Measurements from ENCODE around the gene PARP9. TPM values are rescaled to one million over a fixed set of nuclear protein-coding genes. Genes with fewer than 3 reads are reported as not detected.

PARP9 gene
- total and polyA plus RNA-seq, 4 donors = 13.1 to 19.8 (median 15.6) TPM

DNA sequence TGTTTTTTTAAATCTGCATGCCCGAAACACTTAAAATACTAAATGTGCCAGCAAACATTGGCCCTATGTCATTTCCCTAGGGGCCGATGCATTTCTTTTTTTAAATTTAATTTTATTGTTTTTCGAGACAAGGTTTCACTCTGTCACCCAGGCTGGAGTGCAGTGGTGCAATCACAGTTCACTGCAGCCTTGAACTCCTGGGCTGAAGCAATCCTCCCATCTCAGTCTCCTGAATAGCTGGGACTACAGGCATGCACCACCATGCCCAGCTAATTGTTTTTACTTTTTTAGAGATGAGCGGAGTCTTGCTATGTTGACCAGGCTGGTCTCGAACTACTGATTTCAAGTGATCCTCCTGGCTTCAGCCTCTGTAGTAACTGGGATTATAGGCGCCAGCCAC, 5.5 kb downstream of the PARP9 start:
- Histone ChIP-seq H3K27me3 (ENCODE audit: control insufficient read depth, insufficient read depth, low read length) (no peaks in the 10 kb centered on the region), H3K4me3 (ENCODE audit: low read depth, low read length) (no peak overlapping the region)
- no peak for DNase-seq (ENCODE audit: low read depth in 4 of 6, low spot score in 6 of 6)

DNA sequence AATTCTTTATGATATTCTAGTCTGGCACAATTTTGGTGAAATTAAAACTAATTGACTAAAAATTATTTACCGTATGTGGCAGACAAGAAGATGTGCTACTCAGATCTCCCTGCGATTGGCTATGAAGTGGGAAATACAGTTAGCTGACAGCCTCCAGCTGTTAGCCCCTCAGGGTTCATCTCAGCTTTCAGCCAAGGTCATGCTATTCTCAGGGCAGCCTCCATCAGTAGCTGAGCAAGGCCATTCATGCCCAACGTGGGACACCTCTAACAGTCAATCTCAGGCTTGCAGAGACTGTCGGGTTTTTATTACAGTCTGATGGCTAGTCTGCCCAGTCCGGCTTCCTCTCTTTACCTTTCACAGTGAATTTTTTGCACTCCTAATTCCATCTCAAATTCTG, 6.7 kb downstream of the PARP9 start:
- Histone ChIP-seq H3K27ac (ENCODE audit: low read depth, low read length) (no peak overlapping the region), H3K4me1 (ENCODE audit: control insufficient read depth, insufficient read depth, low read length) (no peaks in the 10 kb centered on the region), H3K9me3 (ENCODE audit: control insufficient read depth, insufficient read depth, low read length) (no peaks in the 10 kb centered on the region), H3K36me3 (ENCODE audit: control insufficient read depth, insufficient read depth, low read length) (no peaks in the 10 kb centered on the region), H3K27me3 (ENCODE audit: control insufficient read depth, insufficient read depth, low read length) (no peaks in the 10 kb centered on the region), H3K4me3 (ENCODE audit: low read depth, low read length) (no peak overlapping the region)
- WGBS (ENCODE audit: insufficient coverage) = 58% methylated on average over 3 of the region's 5 CpGs
- no peak for DNase-seq (ENCODE audit: low read depth in 4 of 6, low spot score in 6 of 6)

More for the DNA sequence above, 5.5 kb downstream of the PARP9 start:
- no peaks in the 10 kb centered on the region for H3K9me3 ChIP-seq (ENCODE audit: control insufficient read depth, insufficient read depth, low read length)
- 100% methylated on average over 3 of the region's 6 CpGs for WGBS (ENCODE audit: insufficient coverage)
- peaks cover 3% of the 10 kb centered on the region for H3K4me1 ChIP-seq (ENCODE audit: control insufficient read depth, insufficient read depth, low read length)
- no peak overlapping the region for H3K27ac ChIP-seq (ENCODE audit: low read depth, low read length)
- H3K36me3 ChIP-seq (ENCODE audit: control insufficient read depth, insufficient read depth, low read length) = no peaks in the 10 kb centered on the region

DNA sequence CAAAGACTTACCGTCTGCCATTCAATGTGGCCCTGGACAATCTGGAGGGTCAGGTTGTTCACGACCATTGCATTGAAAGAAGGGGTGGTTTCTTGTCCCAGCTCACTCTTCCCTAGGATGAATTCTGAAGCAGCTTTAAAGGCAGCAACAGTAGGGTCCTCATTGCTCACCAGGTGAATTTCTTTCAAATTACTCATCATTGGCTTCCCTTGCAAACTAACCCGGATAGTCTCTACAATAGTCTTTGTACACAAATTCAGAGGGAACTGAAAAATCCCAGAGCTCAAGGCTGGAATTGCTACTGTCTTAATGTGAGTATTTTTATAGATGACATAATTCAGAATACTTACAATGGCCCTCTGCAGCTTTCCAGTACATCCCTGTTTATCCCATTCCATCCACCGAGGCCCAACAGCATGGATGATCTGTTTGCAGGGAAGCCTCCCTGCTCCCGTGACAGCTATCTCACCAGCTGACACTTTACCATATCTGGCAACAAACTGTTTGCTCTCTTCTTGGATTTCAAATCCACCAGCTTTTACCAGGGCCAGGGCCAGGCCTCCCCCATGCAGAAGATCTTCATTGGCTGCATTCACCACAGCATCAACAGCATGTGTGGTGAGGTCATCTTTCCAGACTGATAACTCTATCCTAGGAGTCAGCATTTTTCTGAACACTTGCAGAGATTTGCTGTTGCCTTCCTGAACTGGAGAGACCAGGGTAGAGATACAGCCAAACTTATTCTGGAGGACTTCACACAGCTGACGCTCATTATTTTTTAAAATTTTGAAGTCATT, 8.6 kb downstream of the PARP9 start:
- no peak for DNase-seq (ENCODE audit: low read depth in 4 of 6, low spot score in 6 of 6)
- Histone ChIP-seq H3K27ac (ENCODE audit: low read depth, low read length) (no peak overlapping the region), H3K36me3 (ENCODE audit: control insufficient read depth, insufficient read depth, low read length) (peaks cover 3% of the 10 kb centered on the region)

DNA sequence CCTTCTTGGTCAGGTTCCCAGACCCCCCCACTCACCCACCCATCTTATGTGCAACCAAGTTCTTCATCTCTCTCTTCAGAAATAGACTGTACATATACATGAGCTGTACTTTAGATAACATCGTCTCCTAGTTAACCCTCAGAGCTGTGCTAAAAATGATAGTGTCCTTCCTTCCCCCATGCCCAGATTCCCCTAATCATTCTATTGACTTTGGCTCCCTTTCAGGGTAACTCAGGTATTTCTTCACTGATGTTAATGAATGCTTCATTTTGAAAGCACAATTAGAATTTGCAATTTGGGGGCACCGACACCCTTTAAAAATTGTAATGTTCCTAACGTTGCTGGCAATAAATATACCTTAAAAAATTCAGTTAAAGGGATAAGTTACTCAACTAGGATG, 10.9 kb downstream of the PARP9 start:
- Histone ChIP-seq H3K27me3 (ENCODE audit: control insufficient read depth, insufficient read depth, low read length) (no peaks in the 10 kb centered on the region), H3K36me3 (ENCODE audit: control insufficient read depth, insufficient read depth, low read length) (peaks cover 3% of the 10 kb centered on the region), H3K4me1 (ENCODE audit: control insufficient read depth, insufficient read depth, low read length) (no peaks in the 10 kb centered on the region), H3K27ac (ENCODE audit: low read depth, low read length) (no peak overlapping the region), H3K4me3 (ENCODE audit: low read depth, low read length) (no peak overlapping the region), H3K9me3 (ENCODE audit: control insufficient read depth, insufficient read depth, low read length) (no peaks in the 10 kb centered on the region)
- 100% methylated on average over 1 of the region's 3 CpGs for WGBS (ENCODE audit: insufficient coverage)
- DNase-seq (ENCODE audit: low read depth in 4 of 6, low spot score in 6 of 6) = no peak

More for the DNA sequence above, 8.6 kb downstream of the PARP9 start:
- no peaks in the 10 kb centered on the region for H3K9me3 ChIP-seq (ENCODE audit: control insufficient read depth, insufficient read depth, low read length)
- H3K4me3 ChIP-seq (ENCODE audit: low read depth, low read length) = no peak overlapping the region
- WGBS (ENCODE audit: insufficient coverage) = 89% methylated on average over 4 of the region's 6 CpGs
- H3K27me3 ChIP-seq (ENCODE audit: control insufficient read depth, insufficient read depth, low read length) = no peaks in the 10 kb centered on the region
- H3K4me1 ChIP-seq (ENCODE audit: control insufficient read depth, insufficient read depth, low read length) = no peaks in the 10 kb centered on the region

DNA sequence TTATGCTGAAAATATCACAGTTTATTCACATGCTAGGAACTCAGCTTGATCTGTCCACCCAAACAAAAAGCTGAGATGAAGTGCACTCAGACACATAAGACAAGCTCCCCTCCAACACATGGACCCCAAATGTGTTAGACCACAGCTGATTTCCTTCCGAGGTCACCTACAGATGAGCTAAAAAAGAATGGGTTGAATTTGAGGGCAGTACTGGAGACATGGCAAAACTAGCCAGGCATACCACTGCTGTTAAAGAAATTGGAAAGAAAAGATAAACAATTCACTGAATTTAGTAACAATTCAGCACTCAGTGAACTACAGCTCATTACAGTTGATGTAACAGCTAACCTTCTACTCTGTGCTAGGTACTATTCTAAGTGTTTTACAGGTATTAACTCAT, 15.5 kb downstream of the PARP9 start:
- no CpG with 5 or more reads among the region's 1 CpG for WGBS (ENCODE audit: insufficient coverage)
- Histone ChIP-seq H3K27me3 (ENCODE audit: control insufficient read depth, insufficient read depth, low read length) (no peaks in the 10 kb centered on the region), H3K27ac (ENCODE audit: low read depth, low read length) (no peak overlapping the region), H3K36me3 (ENCODE audit: control insufficient read depth, insufficient read depth, low read length) (peaks cover 11% of the 10 kb centered on the region), H3K4me1 (ENCODE audit: control insufficient read depth, insufficient read depth, low read length) (no peaks in the 10 kb centered on the region), H3K4me3 (ENCODE audit: low read depth, low read length) (no peak overlapping the region), H3K9me3 (ENCODE audit: control insufficient read depth, insufficient read depth, low read length) (no peaks in the 10 kb centered on the region)
- no peak for DNase-seq (ENCODE audit: low read depth in 4 of 6, low spot score in 6 of 6)

DNA sequence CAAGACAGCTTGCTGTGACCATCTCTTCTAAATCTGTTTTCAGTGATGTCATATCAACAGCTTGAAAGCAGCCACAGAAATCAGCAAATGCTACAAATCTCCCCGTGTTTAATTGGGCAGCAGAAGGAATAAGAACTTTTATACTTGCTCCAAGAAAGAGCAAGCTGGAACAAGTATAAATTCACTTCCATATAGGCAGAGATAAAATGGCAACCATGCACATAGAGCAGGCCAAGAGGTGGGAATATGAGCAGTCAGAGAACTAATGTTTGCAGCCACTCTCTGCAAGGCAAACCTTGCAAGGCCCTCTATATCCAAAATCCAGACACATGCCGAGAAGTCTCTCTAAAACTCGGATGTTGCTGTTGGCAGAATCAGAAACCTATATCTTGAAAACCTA, 16.0 kb downstream of the PARP9 start:
- Histone ChIP-seq H3K27ac (ENCODE audit: low read depth, low read length) (no peak overlapping the region), H3K4me3 (ENCODE audit: low read depth, low read length) (no peak overlapping the region), H3K27me3 (ENCODE audit: control insufficient read depth, insufficient read depth, low read length) (no peaks in the 10 kb centered on the region), H3K9me3 (ENCODE audit: control insufficient read depth, insufficient read depth, low read length) (no peaks in the 10 kb centered on the region), H3K36me3 (ENCODE audit: control insufficient read depth, insufficient read depth, low read length) (peaks cover 11% of the 10 kb centered on the region), H3K4me1 (ENCODE audit: control insufficient read depth, insufficient read depth, low read length) (no peaks in the 10 kb centered on the region)
- peak in 1 of 6 donors; percentile 25 for DNase-seq (ENCODE audit: low read depth in 4 of 6, low spot score in 6 of 6)
- WGBS (ENCODE audit: insufficient coverage) = no CpG with 5 or more reads among the region's 3 CpGs

DNA sequence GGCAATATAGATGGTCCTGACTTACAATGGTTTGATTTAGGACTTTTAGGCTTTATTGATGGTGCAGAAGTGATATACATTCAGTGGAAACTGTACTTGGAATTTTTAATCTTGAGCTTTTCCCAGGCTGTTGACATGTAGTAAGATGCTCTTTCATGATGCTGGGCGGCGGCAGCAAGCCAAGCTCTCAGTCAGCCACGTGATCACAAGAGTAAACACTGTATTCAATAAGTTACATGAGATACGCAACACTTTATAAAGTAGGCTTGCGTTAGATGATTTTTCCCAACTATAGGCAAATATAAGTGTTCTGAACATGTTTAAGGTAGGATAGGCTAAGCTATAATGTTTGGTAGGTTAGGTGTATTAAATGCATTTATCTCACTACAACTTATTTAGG, 17.9 kb downstream of the PARP9 start:
- H3K36me3 ChIP-seq (ENCODE audit: control insufficient read depth, insufficient read depth, low read length) = peaks cover 11% of the 10 kb centered on the region
- WGBS (ENCODE audit: insufficient coverage) = no CpG with 5 or more reads among the region's 5 CpGs
- DNase-seq (ENCODE audit: low read depth in 4 of 6, low spot score in 6 of 6) = no peak

DNA sequence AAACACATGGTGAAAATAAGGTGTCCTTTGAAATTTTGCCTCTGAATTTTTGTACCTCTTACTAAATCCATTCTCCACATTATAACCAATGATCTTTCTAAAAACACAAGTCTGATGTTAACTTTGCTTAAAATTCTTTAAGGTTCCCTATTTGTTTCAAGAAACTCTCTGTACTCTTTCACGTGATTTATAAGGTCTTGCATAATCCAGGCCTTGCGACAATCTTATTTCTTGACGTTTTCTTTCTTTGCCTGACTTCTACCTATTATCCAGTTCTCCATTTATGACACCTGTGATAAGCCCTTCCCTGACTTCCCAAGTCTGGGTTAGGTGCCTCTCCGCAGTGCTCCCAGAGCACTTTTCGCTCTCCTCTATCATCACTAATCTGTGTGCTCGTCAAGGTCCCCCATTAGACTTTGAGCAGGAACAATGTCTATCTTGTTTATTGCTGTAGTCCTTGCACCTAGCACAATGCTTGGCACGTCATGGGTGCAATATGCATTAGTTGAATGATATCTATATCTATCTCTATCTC, 25.1 kb downstream of the PARP9 start:
- no peak for DNase-seq (ENCODE audit: low read depth in 4 of 6, low spot score in 6 of 6)
- Histone ChIP-seq H3K27ac (ENCODE audit: low read depth, low read length) (no peak overlapping the region), H3K4me3 (ENCODE audit: low read depth, low read length) (no peak overlapping the region), H3K27me3 (ENCODE audit: control insufficient read depth, insufficient read depth, low read length) (no peaks in the 10 kb centered on the region), H3K4me1 (ENCODE audit: control insufficient read depth, insufficient read depth, low read length) (no peaks in the 10 kb centered on the region), H3K36me3 (ENCODE audit: control insufficient read depth, insufficient read depth, low read length) (peaks cover 10% of the 10 kb centered on the region), H3K9me3 (ENCODE audit: control insufficient read depth, insufficient read depth, low read length) (no peaks in the 10 kb centered on the region)
- 97% methylated on average over 3 of the region's 7 CpGs for WGBS (ENCODE audit: insufficient coverage)

More for the DNA sequence above, 17.9 kb downstream of the PARP9 start:
- no peaks in the 10 kb centered on the region for H3K27me3 ChIP-seq (ENCODE audit: control insufficient read depth, insufficient read depth, low read length)
- H3K9me3 ChIP-seq (ENCODE audit: control insufficient read depth, insufficient read depth, low read length) = no peaks in the 10 kb centered on the region
- no peaks in the 10 kb centered on the region for H3K4me1 ChIP-seq (ENCODE audit: control insufficient read depth, insufficient read depth, low read length)
- H3K4me3 ChIP-seq (ENCODE audit: low read depth, low read length) = no peak overlapping the region
- no peak overlapping the region for H3K27ac ChIP-seq (ENCODE audit: low read depth, low read length)

DNA sequence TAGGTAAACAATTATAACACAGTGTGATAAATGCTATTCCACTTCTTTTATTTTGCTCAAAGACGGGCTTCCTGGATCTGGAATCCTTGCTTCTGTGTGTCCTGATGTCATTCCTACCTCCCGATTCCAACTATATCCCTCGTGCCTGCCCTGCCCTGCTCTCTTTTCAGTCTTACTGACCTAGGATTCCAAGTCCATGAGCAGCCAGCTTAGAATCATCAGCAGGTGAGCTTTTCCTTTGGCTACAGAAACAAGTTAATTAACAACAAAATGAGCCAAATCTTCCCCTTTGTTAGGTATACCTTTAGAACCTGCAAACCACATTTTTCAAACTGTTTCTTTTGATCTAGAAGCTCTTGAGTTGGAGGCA, 27.5 kb downstream of the PARP9 start:
- H3K36me3 ChIP-seq (ENCODE audit: control insufficient read depth, insufficient read depth, low read length) = peaks cover 7% of the 10 kb centered on the region
- 68% methylated on average over 3 of the region's 3 CpGs for WGBS (ENCODE audit: insufficient coverage)
- no peak overlapping the region for H3K4me3 ChIP-seq (ENCODE audit: low read depth, low read length)
- no peak overlapping the region for H3K27ac ChIP-seq (ENCODE audit: low read depth, low read length)
- no peaks in the 10 kb centered on the region for H3K4me1 ChIP-seq (ENCODE audit: control insufficient read depth, insufficient read depth, low read length)
- H3K9me3 ChIP-seq (ENCODE audit: control insufficient read depth, insufficient read depth, low read length) = no peaks in the 10 kb centered on the region
- H3K27me3 ChIP-seq (ENCODE audit: control insufficient read depth, insufficient read depth, low read length) = no peaks in the 10 kb centered on the region
- DNase-seq (ENCODE audit: low read depth in 4 of 6, low spot score in 6 of 6) = no peak

Data from spinal cord (tissue), 10 donors.